Calu3 (cell line): Measurements from ENCODE around the gene CTNNA2. TPM values are rescaled to one million over a fixed set of nuclear protein-coding genes. Genes with fewer than 3 reads are reported as not detected.

Experiments
- BruUV-seq: library from RNA; stranded (reverse); fragments of 400-500 nt; replicated peaks from 2 replicates; lab custom pipeline; 2021; lab: Mats Ljungman, UMichigan
- CTCF ChIA-PET: fragments of 300-600 bp; sonication (Branson Sonifier 250); formaldehyde crosslinking; loops from one replicate; lab custom pipeline; 2022; ENCODE audit warnings: antibody characterized with exemption; lab: Charles Lee
- DNase-seq: peaks from one replicate; pipeline ENCODE4 v3.0.0; 2022
- H3K27ac Mint-ChIP-seq: one replicate; pipeline ENCODE4 v1.8.0; 2022; ENCODE audit warnings: mixed read lengths; ENCODE audit not compliant: unreplicated experiment
- H3K27me3 Mint-ChIP-seq: one replicate; pipeline ENCODE4 v1.8.0; 2022; ENCODE audit warnings: mixed read lengths; ENCODE audit not compliant: unreplicated experiment
- H3K36me3 Mint-ChIP-seq: one replicate; pipeline ENCODE4 v1.8.0; 2022; ENCODE audit warnings: mild to moderate bottlenecking, moderate library complexity, mixed read lengths; ENCODE audit not compliant: insufficient read depth, unreplicated experiment
- H3K4me1 Mint-ChIP-seq: one replicate; pipeline ENCODE4 v1.8.0; 2022; ENCODE audit warnings: mild to moderate bottlenecking, low read depth, mixed read lengths; ENCODE audit not compliant: unreplicated experiment
- H3K4me3 Mint-ChIP-seq: one replicate; pipeline ENCODE4 v1.8.0; 2022; ENCODE audit warnings: mild to moderate bottlenecking, low read depth, moderate library complexity, mixed read lengths; ENCODE audit not compliant: unreplicated experiment
- H3K9me3 Mint-ChIP-seq: one replicate; pipeline ENCODE4 v1.8.0; 2022; ENCODE audit warnings: low read depth, mixed read lengths; ENCODE audit not compliant: unreplicated experiment
- intact Hi-C: fragments of 100-400 bp; cut with micrococcal nuclease; formaldehyde crosslinking; loops from one replicate; pipeline ENCODE4 v1.10.0; 2022; ENCODE audit not compliant: unreplicated experiment
- total RNA-seq: library from RNA; stranded (reverse); gene quantifications from 2 replicates; pipeline ENCODE4 v1.2.3, GENCODE V29; 2022
- TF ChIP-seq, protein P1 (sequence below): fragments of 200-600 bp; IDR thresholded peaks from one replicate; pipeline ENCODE4 v1.8.0; 2022; ENCODE audit warnings: antibody characterized with exemption; ENCODE audit not compliant: unreplicated experiment

The CTNNA2 gene
- total RNA-seq, 1 experiment from 2014 or later, result not detected

DNA sequence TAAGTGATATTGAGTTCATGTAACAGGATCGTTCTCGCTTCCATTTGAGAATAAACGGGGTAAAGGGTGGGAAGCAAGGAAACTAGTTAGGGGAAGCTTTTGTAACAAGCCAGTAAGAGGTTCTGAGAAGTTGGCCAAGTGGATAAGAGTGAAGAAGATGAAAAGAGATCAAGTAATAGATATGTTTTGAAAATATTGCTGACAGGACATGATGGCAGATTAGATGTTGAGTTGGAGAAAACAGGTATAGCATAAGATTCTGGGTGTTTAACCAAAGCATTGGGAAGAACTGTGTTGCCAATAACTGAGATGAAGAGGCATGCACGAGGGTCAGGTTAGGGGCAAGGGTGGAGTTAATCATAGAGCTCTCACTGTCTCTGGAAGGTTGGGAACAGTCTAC lies 1121.7 kb downstream of the CTNNA2 start:
- TF ChIP-seq, protein P1, sequence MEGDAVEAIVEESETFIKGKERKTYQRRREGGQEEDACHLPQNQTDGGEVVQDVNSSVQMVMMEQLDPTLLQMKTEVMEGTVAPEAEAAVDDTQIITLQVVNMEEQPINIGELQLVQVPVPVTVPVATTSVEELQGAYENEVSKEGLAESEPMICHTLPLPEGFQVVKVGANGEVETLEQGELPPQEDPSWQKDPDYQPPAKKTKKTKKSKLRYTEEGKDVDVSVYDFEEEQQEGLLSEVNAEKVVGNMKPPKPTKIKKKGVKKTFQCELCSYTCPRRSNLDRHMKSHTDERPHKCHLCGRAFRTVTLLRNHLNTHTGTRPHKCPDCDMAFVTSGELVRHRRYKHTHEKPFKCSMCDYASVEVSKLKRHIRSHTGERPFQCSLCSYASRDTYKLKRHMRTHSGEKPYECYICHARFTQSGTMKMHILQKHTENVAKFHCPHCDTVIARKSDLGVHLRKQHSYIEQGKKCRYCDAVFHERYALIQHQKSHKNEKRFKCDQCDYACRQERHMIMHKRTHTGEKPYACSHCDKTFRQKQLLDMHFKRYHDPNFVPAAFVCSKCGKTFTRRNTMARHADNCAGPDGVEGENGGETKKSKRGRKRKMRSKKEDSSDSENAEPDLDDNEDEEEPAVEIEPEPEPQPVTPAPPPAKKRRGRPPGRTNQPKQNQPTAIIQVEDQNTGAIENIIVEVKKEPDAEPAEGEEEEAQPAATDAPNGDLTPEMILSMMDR, result no peak
- H3K4me1 Mint-ChIP-seq, result no peaks in the 10 kb centered on the region
- CTCF ChIA-PET, result no interaction called here
- no peak overlapping the region for H3K27ac Mint-ChIP-seq
- no peaks in the 10 kb centered on the region for H3K27me3 Mint-ChIP-seq
- DNase-seq, result no peak
- H3K36me3 Mint-ChIP-seq, result no peaks in the 10 kb centered on the region
- intact Hi-C loops, result no loop called here
- no peak overlapping the region for H3K4me3 Mint-ChIP-seq
- no TSS peak for BruUV-seq
- peaks cover 15% of the 10 kb centered on the region for H3K9me3 Mint-ChIP-seq

DNA sequence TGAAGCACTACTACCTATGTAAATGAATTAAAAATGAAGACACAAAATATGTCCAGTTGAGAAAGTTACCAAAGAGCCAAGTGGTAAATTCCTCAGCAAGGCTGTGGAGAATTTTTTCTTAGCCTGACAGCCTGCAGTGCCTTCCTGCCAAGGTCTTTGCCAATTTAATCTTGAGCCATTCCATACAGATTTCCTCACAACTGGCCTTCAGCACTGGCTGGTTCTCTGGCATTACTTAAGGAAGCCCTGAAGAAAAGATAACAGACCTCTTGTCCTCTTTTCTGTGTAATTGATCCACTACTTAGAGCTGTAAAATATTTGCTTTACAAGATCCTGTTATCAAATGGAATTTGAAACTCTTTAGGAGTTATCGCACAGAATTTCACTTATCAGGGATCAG lies 1125.9 kb downstream of the CTNNA2 start:
- H3K9me3 Mint-ChIP-seq, result peaks cover 24% of the 10 kb centered on the region

DNA sequence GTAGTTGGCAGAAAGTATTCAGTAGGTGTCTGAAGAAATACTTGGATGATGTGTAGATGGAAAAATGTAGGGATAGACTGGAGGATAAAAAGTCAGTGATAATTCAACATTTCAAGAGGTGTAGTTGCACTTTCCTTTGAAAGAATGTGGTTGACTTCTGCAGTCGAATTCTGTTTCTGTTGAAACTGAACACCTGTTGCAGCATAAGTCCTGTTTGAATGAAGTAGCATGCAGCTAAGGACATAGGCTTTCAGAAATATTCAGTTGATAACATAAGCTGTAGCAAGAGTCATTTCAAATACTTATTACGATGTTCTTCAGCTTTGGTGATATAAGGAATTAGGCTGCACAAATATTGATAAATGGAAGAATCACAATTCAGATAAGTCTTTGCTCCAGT lies 1129.6 kb downstream of the CTNNA2 start:
- Mint-ChIP-seq H3K4me1 (no peaks in the 10 kb centered on the region), H3K4me3 (no peak overlapping the region), H3K9me3 (peaks cover 13% of the 10 kb centered on the region), H3K27me3 (no peaks in the 10 kb centered on the region), H3K36me3 (no peaks in the 10 kb centered on the region), H3K27ac (no peak overlapping the region)
- DNase-seq, result no peak
- CTCF ChIA-PET, result no interaction called here
- intact Hi-C loops, result no loop called here
- TF ChIP-seq, protein P1, result no peak
- no TSS peak for BruUV-seq

More for the DNA sequence above, 1125.9 kb downstream of the CTNNA2 start:
- TF ChIP-seq, protein P1, result no peak
- no peak overlapping the region for H3K27ac Mint-ChIP-seq
- intact Hi-C loops, result no loop called here
- H3K4me1 Mint-ChIP-seq, result no peaks in the 10 kb centered on the region
- DNase-seq, result no peak
- BruUV-seq, result no TSS peak
- no peaks in the 10 kb centered on the region for H3K27me3 Mint-ChIP-seq
- no peaks in the 10 kb centered on the region for H3K36me3 Mint-ChIP-seq
- CTCF ChIA-PET, result no interaction called here
- H3K4me3 Mint-ChIP-seq, result no peak overlapping the region

DNA sequence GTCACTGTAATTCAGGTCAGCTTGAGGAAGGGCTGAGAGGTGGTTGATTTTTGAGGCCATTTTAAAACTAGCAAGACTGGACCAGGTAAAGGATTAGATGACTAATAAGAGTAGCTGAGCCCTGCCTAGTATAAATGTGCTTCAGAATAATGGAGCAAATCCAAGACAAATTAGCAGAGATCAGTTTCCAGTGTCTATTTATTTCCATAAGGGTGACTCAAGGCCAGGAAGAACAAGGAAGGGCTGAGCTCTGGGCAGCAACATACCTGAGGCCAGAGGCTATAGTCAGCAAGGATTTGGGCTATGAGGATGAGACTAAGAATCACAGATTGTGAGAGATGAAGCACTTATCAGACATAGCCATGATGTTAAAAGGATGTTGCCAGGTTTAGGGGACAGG lies 1130.7 kb downstream of the CTNNA2 start:
- no peaks in the 10 kb centered on the region for H3K27me3 Mint-ChIP-seq
- intact Hi-C loops, result no loop called here
- DNase-seq, result no peak

More for the DNA sequence above, 1130.7 kb downstream of the CTNNA2 start:
- no TSS peak for BruUV-seq
- TF ChIP-seq, protein P1, result no peak
- H3K27ac Mint-ChIP-seq, result no peak overlapping the region
- H3K36me3 Mint-ChIP-seq, result no peaks in the 10 kb centered on the region
- H3K4me1 Mint-ChIP-seq, result no peaks in the 10 kb centered on the region
- no peak overlapping the region for H3K4me3 Mint-ChIP-seq
- peaks cover 12% of the 10 kb centered on the region for H3K9me3 Mint-ChIP-seq
- CTCF ChIA-PET, result no interaction called here
